Cardiac muscle cell (in vitro differentiated cells and primary cell): ENCODE measurements around the gene RAB3C. TPM values are rescaled to one million over a fixed set of nuclear protein-coding genes. Genes with fewer than 3 reads are reported as not detected.
"Not testable (repeated sequence)": the region's sequence is repeated elsewhere in the genome, so short reads cannot be mapped to it uniquely, and the experiment has no call there.

Experiments used
- DNase-seq, 2 donors: peaks; one replicate each; pipeline versions ENCODE4 v3.0.0 to v3.0.0-alpha.2; 2010 to 2017; ENCODE audit warnings: low read depth in 1 of 2, low spot score in 1 of 2
- H3K27ac ChIP-seq: fragments of 200-600 bp; sonication (generic); 2 replicates; pipeline ENCODE4 v1.5.1; 2016
- H3K27me3 ChIP-seq: fragments of 200-600 bp; sonication (generic); 2 replicates; pipeline ENCODE4 v1.6.0; 2016; ENCODE audit warnings: control low read depth
- H3K36me3 ChIP-seq: fragments of 200-600 bp; sonication (generic); 2 replicates; pipeline ENCODE4 v1.5.1; 2016; ENCODE audit warnings: control low read depth
- H3K4me1 ChIP-seq: fragments of 200-600 bp; sonication (generic); 2 replicates; pipeline ENCODE4 v1.8.1; 2017; ENCODE audit warnings: low read depth, mild to moderate bottlenecking, mixed run types
- H3K4me3 ChIP-seq: fragments of 200-600 bp; sonication (generic); 2 replicates; pipeline ENCODE4 v1.5.1; 2016; ENCODE audit warnings: mild to moderate bottlenecking
- H3K9me3 ChIP-seq: fragments of 200-600 bp; sonication (generic); 2 replicates; pipeline ENCODE4 v1.5.1; 2017; ENCODE audit warnings: low read depth, mild to moderate bottlenecking, control low read depth
- polyA plus RNA-seq: library from polyadenylated mRNA; unstranded; fragments of >200 nt; fragmentation: Nextera tagmentation; extraction: Ambion mirVana; gene quantifications from 2 replicates; pipeline ENCODE4 v1.2.1, GENCODE V29; 2016
- total RNA-seq: library from RNA; depleted of rRNA; stranded (reverse); fragments of >200 nt; gene quantifications from 2 replicates; pipeline ENCODE4 v1.2.3, GENCODE V29; 2016
- TF ChIP-seq, protein P1 (sequence below): IDR thresholded peaks from 2 replicates; pipeline ENCODE4 v1.5.1; 2012; ENCODE audit warnings: low read depth, mild to moderate bottlenecking, low read length

Gene RAB3C
- total and polyA plus RNA-seq, 2 experiments from 2014 or later = 0.69 to 1.1 TPM

DNA sequence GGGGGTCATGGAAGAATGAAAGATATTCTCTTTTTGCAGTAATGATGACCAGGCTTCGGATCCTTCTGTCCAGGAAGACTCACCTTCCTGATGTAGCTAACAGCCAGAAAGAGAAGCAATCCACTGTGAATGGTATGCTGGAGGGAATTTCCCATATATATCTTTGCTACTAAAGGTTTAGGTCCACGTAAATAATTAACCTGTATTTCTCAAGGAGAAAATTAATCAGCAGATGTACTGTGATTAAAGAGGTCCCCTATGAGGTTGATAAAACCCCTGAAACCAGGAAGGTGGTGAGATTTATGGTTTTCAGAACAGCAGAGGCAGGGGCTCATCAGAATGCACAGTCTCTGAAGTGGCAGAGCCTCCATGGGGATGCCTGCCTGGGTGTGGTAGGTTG, 11.4 kb upstream of the RAB3C start:
- DNase-seq = no peak
- H3K4me1 ChIP-seq = no peaks in the 10 kb centered on the region
- H3K4me3 ChIP-seq = no peak overlapping the region
- H3K36me3 ChIP-seq = no peaks in the 10 kb centered on the region
- TF ChIP-seq, protein P1, sequence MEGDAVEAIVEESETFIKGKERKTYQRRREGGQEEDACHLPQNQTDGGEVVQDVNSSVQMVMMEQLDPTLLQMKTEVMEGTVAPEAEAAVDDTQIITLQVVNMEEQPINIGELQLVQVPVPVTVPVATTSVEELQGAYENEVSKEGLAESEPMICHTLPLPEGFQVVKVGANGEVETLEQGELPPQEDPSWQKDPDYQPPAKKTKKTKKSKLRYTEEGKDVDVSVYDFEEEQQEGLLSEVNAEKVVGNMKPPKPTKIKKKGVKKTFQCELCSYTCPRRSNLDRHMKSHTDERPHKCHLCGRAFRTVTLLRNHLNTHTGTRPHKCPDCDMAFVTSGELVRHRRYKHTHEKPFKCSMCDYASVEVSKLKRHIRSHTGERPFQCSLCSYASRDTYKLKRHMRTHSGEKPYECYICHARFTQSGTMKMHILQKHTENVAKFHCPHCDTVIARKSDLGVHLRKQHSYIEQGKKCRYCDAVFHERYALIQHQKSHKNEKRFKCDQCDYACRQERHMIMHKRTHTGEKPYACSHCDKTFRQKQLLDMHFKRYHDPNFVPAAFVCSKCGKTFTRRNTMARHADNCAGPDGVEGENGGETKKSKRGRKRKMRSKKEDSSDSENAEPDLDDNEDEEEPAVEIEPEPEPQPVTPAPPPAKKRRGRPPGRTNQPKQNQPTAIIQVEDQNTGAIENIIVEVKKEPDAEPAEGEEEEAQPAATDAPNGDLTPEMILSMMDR = no peak
- H3K27ac ChIP-seq = no peak overlapping the region
- no peaks in the 10 kb centered on the region for H3K27me3 ChIP-seq
- H3K9me3 ChIP-seq = no peaks in the 10 kb centered on the region

DNA sequence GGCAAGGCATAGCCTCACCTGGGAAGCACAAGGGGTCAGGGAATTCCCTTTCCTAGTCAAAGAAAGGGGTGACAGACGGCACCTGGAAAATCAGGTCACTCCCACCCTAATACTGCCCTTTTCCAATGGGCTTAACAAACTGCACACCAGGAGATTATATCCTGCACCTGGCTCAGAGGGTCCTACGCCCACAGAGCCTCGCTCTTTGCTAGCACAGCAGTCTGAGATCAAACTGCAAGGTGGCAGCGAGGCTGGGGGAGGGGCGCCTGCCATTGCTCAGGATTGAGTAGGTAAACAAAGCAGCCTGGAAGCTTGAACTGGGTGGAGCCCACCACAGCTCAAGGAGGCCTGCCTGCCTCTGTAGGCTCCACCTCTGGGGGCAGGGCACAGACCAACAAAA, 9.9 kb upstream of the RAB3C start:
- H3K27ac ChIP-seq, H3K27me3 ChIP-seq, DNase-seq, H3K4me1 ChIP-seq, H3K36me3 ChIP-seq, H3K4me3 ChIP-seq, H3K9me3 ChIP-seq: not testable (repeated sequence)

DNA sequence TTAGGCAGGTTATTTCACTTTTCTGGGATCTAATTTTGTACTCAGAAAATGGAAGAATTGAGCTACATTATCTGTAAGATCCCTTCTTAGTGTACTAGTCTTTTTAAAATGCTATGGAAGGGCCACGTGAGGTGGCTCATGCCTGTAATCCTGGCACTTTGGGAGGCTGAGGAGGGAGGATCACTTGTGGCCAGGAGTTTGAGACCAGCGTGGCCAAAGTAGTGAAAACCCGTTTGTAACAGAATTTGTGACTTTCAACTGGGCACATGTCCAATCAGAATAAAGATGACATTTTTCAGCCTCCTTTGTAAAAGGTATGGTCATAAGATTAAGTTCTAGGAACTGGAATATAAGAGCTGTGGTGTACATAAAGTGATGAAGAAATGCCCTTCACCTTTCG, 3.1 kb upstream of the RAB3C start:
- no peaks in the 10 kb centered on the region for H3K4me1 ChIP-seq
- no peaks in the 10 kb centered on the region for H3K9me3 ChIP-seq
- no peak for DNase-seq
- H3K36me3 ChIP-seq = no peaks in the 10 kb centered on the region
- peaks cover 11% of the 10 kb centered on the region for H3K27me3 ChIP-seq
- no peak overlapping the region for H3K27ac ChIP-seq
- H3K4me3 ChIP-seq = no peak overlapping the region
- TF ChIP-seq, protein P1 = no peak

DNA sequence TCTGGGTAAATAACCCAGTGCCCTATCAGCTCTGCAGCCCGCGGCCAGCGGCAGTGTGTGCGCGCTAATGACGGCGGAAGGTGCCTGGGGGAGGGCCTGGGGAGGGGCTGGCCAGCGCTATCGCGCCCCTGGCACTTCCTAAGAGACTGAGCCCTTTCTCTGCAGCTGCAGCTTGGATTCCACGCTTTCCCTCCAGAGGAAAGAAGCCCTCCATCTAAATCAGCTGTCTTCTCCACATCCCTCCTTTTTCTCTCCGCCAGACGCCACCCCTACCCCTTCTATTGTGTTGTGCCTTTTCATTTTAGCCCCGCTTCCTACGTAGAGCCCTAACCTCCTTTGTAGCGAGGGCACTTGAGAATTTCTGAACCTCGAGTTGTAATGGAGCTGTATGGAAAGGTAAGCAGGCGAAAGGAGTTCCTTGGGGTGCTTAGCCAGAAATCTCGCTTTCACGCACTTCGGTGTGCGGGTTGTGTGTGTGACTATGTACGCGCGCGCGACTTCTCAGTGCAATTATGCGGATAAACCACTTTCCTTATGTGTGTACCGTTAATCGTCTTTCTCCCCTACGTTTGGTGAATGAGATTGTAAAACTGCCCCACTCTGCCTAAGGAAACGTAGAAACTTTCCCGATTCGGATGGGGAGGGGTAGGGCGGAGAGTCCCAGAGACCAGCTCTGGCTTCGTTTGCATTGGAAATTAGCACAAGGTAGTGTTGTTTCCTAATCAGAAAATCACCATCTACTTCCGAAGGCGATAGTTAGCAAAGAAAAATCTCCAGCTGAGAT, 664 bp upstream of the RAB3C start:
- Histone ChIP-seq H3K4me1 (no peaks in the 10 kb centered on the region), H3K27ac (no peak overlapping the region), H3K9me3 (no peaks in the 10 kb centered on the region), H3K36me3 (no peaks in the 10 kb centered on the region), H3K27me3 (peaks cover 11% of the 10 kb centered on the region), H3K4me3 (peak overlapping the region; percentile 89)
- TF ChIP-seq, protein P1 = no peak
- peak; percentile 0 to 54 for DNase-seq

DNA sequence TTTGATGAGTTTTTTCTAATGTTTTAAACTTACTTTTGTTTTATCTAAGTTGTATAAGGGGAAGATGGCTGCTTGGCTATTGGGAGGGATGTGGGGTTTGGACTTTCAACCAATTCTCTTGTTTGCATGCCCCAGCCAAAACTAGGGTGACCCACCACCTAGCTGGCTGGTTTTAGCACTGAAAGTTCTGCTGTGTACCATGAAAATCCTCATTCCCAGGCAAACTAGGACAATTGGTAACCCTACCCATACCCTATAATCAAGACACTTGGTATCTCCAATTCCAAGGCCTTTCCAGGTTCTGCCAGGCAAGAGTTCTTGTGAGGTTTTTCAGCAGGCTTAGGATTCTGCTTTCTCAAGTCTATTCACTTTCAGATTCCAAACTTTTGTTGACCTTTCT, 13.1 kb downstream of the RAB3C start:
- DNase-seq = no peak
- H3K27me3 ChIP-seq = no peaks in the 10 kb centered on the region
- no peaks in the 10 kb centered on the region for H3K36me3 ChIP-seq
- H3K4me1 ChIP-seq = no peaks in the 10 kb centered on the region
- no peak overlapping the region for H3K4me3 ChIP-seq
- H3K27ac ChIP-seq = no peak overlapping the region
- TF ChIP-seq, protein P1 = no peak
- H3K9me3 ChIP-seq = no peaks in the 10 kb centered on the region

DNA sequence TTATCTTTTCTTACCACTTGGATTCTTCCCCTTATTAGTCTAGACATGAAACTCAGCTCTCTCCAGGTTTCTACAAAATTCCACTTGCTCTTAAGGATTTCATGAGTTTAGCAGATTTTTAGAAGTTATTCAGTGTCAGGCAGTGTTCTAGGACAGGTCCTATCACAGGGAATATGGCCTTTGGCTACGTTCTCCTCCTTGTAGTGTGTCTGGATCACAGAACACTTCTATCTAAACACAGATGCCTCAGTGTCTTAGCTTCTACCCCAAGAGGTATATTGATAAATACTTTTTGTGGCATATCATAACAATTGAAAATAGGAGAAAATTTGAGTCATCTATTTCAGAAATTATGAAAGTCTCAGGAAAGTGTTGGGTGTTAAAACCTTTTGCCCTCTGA, 15.6 kb downstream of the RAB3C start:
- H3K27ac ChIP-seq = no peak overlapping the region
- H3K4me3 ChIP-seq = no peak overlapping the region
- no peaks in the 10 kb centered on the region for H3K9me3 ChIP-seq
- TF ChIP-seq, protein P1 = no peak
- H3K36me3 ChIP-seq = no peaks in the 10 kb centered on the region
- no peaks in the 10 kb centered on the region for H3K27me3 ChIP-seq
- no peaks in the 10 kb centered on the region for H3K4me1 ChIP-seq
- no peak for DNase-seq
